Spinal cord (tissue), 10 donors: Measurements from ENCODE around the gene STPG2. TPM values are rescaled to one million over a fixed set of nuclear protein-coding genes. Genes with fewer than 3 reads are reported as not detected.

ENCODE experiments used
- DNase-seq, 6 donors: peaks; one replicate each; pipeline versions ENCODE4 v3.0.0 to v3.0.0-alpha.2; 2013 to 2015; ENCODE audit warnings: low spot score in 6 of 6, low read depth in 4 of 6
- H3K27ac ChIP-seq: one replicate; pipeline ENCODE4 v1.5.1; 2013; ENCODE audit warnings: low read depth, low read length, control low read depth
- H3K27me3 ChIP-seq: one replicate; pipeline ENCODE4 v1.6.1; 2013; ENCODE audit warnings: low read length; ENCODE audit not compliant: control insufficient read depth, insufficient read depth
- H3K36me3 ChIP-seq: one replicate; pipeline ENCODE4 v1.6.1; 2013; ENCODE audit warnings: low read length; ENCODE audit not compliant: control insufficient read depth, insufficient read depth
- H3K4me1 ChIP-seq: one replicate; pipeline ENCODE4 v1.6.1; 2013; ENCODE audit warnings: low read length; ENCODE audit not compliant: control insufficient read depth, insufficient read depth
- H3K4me3 ChIP-seq: one replicate; pipeline ENCODE4 v1.5.1; 2013; ENCODE audit warnings: low read depth, low read length, control low read depth
- H3K9me3 ChIP-seq: one replicate; pipeline ENCODE4 v1.6.1; 2013; ENCODE audit warnings: low read length; ENCODE audit not compliant: control insufficient read depth, insufficient read depth
- WGBS: methylation state at CpG from one replicate; pipeline ENCODE4 v1.1.5; 2013; ENCODE audit warnings: missing lambda C conversion rate; ENCODE audit not compliant: insufficient coverage; 5-methylcytosine and 5-hydroxymethylcytosine counted together
- polyA plus RNA-seq, 2 donors: library from polyadenylated mRNA; unstranded; fragments of 120-200 nt; gene quantifications; one replicate each; pipeline ENCODE4 v1.2.1, GENCODE V29; 2013; ENCODE audit not compliant: insufficient read length in 2 of 2
- total RNA-seq, 2 donors: library from RNA; depleted of rRNA in 1 of 2; stranded (reverse); fragments of 120-200 nt in 1 of 2; fragments of >200 nt in 1 of 2; gene quantifications; one replicate each; pipeline versions ENCODE4 v1.2.3 to v1.2.4, GENCODE V29; 2013 to 2014
- donor health status: healthy.

Gene STPG2
- total and polyA plus RNA-seq, 4 donors = 0.13 to 2.7 (median 0.61) TPM

DNA sequence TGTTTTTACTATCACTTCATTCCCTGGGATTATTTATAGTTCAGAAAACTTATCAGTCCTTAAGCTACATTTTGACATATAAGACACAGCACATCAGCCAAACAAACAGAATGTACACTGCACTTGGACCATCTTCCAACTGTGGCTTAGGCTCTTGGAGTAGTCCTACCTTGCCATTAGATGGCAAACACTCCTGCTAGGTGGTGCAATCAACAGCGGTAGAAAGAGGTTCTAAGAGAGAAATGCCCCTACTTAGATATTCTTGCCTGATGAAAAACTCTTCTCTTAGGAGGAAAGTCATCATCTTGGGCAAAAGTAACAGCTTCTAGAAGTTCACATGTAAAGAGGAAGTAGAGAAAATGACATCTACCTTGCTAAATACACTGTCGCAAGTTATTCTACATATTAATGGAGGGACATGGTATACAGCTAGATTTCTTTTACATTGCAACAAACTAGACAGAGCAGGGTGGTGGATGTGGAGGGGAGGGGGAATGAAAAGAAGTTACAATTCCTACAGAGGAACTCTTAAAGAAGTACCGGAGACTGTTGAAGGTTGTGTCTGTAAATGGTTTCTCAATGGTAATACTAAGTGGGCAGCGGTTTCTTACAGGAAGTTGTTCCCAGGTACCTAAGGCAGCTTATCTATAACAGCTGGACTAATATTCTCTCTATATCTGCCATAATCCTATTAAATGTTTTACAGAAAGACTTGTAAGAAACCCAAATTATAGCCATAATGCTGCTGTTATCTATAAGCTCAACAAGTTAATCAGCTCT is 8.1 kb upstream of the STPG2 start:
- H3K9me3 ChIP-seq = no peaks in the 10 kb centered on the region
- no peaks in the 10 kb centered on the region for H3K4me1 ChIP-seq
- H3K4me3 ChIP-seq = no peak overlapping the region
- no peaks in the 10 kb centered on the region for H3K36me3 ChIP-seq
- no peaks in the 10 kb centered on the region for H3K27me3 ChIP-seq
- no peak overlapping the region for H3K27ac ChIP-seq
- WGBS = no CpG with 5 or more reads among the region's 4 CpGs
- DNase-seq = no peak

DNA sequence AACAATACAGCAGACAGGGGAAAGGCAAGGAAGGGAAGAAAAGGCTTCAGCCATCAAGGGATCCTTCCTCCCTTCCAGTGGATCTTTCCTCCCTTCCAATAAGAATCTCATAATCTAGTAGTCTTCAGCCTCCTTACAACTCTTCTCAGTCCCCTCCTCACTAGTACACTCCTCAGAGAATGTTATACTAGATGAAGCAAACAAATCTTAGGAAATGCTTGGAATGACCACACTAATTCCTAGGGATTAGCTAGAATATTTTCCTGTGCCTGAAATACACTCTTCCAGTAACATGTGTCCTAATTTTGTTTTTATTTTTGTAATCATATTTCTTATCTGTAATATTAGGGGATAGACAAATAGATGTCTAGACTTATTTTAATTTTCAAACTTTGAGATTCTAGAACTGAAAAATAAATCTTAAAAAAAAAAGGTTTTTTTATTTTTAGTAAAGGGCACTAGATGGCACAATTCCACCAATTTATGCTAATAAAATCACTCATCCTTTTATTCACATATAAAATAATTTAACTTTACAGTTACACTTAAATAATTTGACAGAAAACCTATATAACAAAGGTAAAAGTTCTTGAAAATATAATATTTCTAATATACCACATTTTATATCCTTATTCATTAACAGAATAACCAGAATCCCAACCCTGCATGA is 7.0 kb upstream of the STPG2 start:
- Histone ChIP-seq H3K4me1 (no peaks in the 10 kb centered on the region), H3K36me3 (no peaks in the 10 kb centered on the region), H3K27me3 (no peaks in the 10 kb centered on the region), H3K9me3 (no peaks in the 10 kb centered on the region), H3K4me3 (no peak overlapping the region), H3K27ac (no peak overlapping the region)
- DNase-seq = peak in 3 of 6 donors; percentile 11 to 18 (median 16)

DNA sequence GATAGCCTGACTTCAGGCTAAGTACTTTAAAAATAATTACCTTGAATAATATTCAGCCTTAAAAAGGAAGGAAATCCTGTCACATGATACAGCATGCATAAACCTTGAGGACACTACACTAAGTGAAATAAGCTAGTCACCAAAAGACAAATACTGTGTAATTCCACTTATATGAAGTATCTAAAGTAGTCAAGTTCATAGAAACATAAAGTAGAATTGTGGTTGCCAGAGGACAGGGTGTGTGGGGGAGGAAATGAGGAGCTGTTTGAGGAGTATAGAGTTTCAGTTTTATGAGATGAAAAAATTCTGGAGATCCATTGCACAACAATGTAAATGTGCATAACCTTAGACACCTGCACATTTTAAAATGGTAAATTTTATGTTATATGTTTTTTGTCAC is 5.6 kb upstream of the STPG2 start:
- Histone ChIP-seq H3K4me3 (no peak overlapping the region), H3K27me3 (no peaks in the 10 kb centered on the region), H3K27ac (no peak overlapping the region), H3K4me1 (peaks cover 1% of the 10 kb centered on the region), H3K9me3 (no peaks in the 10 kb centered on the region), H3K36me3 (no peaks in the 10 kb centered on the region)
- no peak for DNase-seq

DNA sequence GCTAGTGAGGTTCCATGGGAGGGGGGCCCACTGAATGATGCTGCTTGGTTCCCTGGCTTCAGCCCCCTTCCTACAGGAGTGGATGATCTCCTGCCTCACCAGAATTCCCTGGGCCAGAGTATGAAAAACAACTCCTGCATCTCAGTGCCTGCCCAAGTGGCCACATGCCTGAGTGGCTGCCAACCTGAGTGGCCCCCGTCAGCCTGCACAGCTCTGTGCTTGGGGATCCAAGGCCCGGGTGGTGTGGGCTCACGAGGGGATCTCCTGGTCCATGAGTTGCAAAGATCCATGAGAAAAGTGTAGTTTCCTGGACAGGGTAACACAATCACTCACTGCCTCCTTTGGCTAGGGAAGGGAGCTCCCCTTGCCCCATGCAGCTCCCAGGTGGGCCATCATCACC is 17.1 kb downstream of the STPG2 start:
- Histone ChIP-seq H3K27ac (no peak overlapping the region), H3K4me3 (no peak overlapping the region), H3K4me1 (no peaks in the 10 kb centered on the region), H3K9me3 (no peaks in the 10 kb centered on the region), H3K27me3 (no peaks in the 10 kb centered on the region), H3K36me3 (no peaks in the 10 kb centered on the region)
- DNase-seq = no peak
- WGBS = 79% methylated on average over 3 of the region's 3 CpGs

GRCh38 chr4:98125585-98125984 is 17.7 kb downstream of the STPG2 start:
- Histone ChIP-seq H3K9me3 (no peaks in the 10 kb centered on the region), H3K4me3 (no peak overlapping the region), H3K27me3 (no peaks in the 10 kb centered on the region), H3K36me3 (no peaks in the 10 kb centered on the region), H3K27ac (no peak overlapping the region), H3K4me1 (no peaks in the 10 kb centered on the region)
- DNase-seq = no peak
- WGBS = 78% methylated on average over 2 of the region's 2 CpGs

- DNase-seq = no peak
- no peak overlapping the region for H3K27ac ChIP-seq
- no peaks in the 10 kb centered on the region for H3K4me1 ChIP-seq
- peaks cover 5% of the 10 kb centered on the region for H3K9me3 ChIP-seq
- no peaks in the 10 kb centered on the region for H3K36me3 ChIP-seq
- WGBS = no CpG with 5 or more reads among the region's 2 CpGs
- no peak overlapping the region for H3K4me3 ChIP-seq
- H3K27me3 ChIP-seq = no peaks in the 10 kb centered on the region
Measured at GRCh38 chr4:98117363-98117762, 25.9 kb downstream of the STPG2 start.

- H3K4me3 ChIP-seq = no peak overlapping the region
- peak in 5 of 6 donors; percentile 2 to 78 (median 15) for DNase-seq
- H3K27me3 ChIP-seq = no peaks in the 10 kb centered on the region
- H3K27ac ChIP-seq = no peak overlapping the region
- H3K36me3 ChIP-seq = no peaks in the 10 kb centered on the region
- WGBS = no CpG with 5 or more reads among the region's 3 CpGs
- peaks cover 4% of the 10 kb centered on the region for H3K9me3 ChIP-seq
- no peaks in the 10 kb centered on the region for H3K4me1 ChIP-seq
Measured at GRCh38 chr4:98113012-98113411, 30.3 kb downstream of the STPG2 start.

DNA sequence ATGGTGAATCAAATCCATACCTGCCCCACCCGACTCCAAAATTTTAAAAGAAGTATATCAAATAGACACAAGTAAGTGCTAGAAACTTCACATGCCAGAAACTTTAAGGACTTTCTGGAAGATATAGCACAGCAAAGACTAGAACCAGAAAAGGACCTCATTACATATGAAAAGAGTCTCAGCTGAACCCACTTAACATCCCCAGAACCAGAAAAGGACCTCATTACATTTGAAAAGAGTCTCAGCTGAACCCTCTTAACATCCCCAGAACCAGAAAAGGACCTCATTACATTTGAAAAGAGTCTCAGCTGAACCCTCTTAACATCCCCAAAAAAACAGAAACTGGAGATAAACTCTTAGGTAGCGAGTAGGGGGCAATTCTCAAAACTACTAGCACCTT is 32.3 kb downstream of the STPG2 start:
- no peak overlapping the region for H3K4me3 ChIP-seq
- no peaks in the 10 kb centered on the region for H3K27me3 ChIP-seq
- no peaks in the 10 kb centered on the region for H3K36me3 ChIP-seq
- H3K9me3 ChIP-seq = no peaks in the 10 kb centered on the region
- WGBS = no CpG with 5 or more reads among the region's 2 CpGs
- H3K4me1 ChIP-seq = no peaks in the 10 kb centered on the region
- no peak overlapping the region for H3K27ac ChIP-seq
- DNase-seq = no peak

DNA sequence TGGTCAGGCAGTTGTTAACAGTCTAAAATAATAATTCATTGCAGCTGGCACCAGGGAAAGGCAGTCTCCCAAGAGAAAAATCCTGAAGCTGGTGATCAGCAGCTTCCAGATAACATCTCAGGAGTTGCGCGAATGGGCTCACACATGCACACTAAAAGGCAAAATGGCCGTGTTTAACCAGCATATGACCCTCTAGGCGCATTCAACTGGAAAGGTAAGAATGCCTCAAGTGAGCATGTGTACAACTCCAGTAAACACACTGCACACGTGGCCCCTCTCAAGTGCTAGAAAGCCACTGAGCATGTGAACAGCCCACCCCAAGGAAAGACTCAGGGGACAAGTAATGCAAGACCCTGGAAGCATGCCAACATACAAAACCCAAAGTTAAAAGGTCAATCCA is 33.1 kb downstream of the STPG2 start:
- H3K27me3 ChIP-seq = no peaks in the 10 kb centered on the region
- H3K4me1 ChIP-seq = no peaks in the 10 kb centered on the region
- 77% methylated on average over 5 of the region's 5 CpGs for WGBS
- no peak overlapping the region for H3K27ac ChIP-seq
- no peaks in the 10 kb centered on the region for H3K9me3 ChIP-seq
- DNase-seq = no peak
- no peak overlapping the region for H3K4me3 ChIP-seq
- no peaks in the 10 kb centered on the region for H3K36me3 ChIP-seq

- no peak overlapping the region for H3K27ac ChIP-seq
- H3K9me3 ChIP-seq = no peaks in the 10 kb centered on the region
- no peaks in the 10 kb centered on the region for H3K27me3 ChIP-seq
- DNase-seq = no peak
- no CpG with 5 or more reads among the region's 1 CpG for WGBS
- H3K4me1 ChIP-seq = no peaks in the 10 kb centered on the region
- no peak overlapping the region for H3K4me3 ChIP-seq
- no peaks in the 10 kb centered on the region for H3K36me3 ChIP-seq
Measured at GRCh38 chr4:98102660-98103059, 40.6 kb downstream of the STPG2 start.
